GM12891 (cell line): ENCODE data around the gene GABRR2.
"Not testable (repeated sequence)": the region's sequence is repeated elsewhere in the genome, so short reads cannot be mapped to it uniquely, and the experiment has no call there.

Experiments
- DNase-seq: peaks from one replicate; pipeline ENCODE4 v3.0.0; 2011; ENCODE audit warnings: low spot score; ENCODE audit not compliant: insufficient read length
- FAIRE-seq: peaks from 2 replicates; lab custom pipeline; 2011; peaks lifted over from hg19 to GRCh38; lab: Jason Lieb, UNC
- PAX5 ChIP-seq: IDR thresholded peaks from 2 replicates; pipeline ENCODE4 v1.6.1; 2011; ENCODE audit warnings: low read length, moderate library complexity, mild to moderate bottlenecking; ENCODE audit not compliant: insufficient read depth, severe bottlenecking
- POLR2A ChIP-seq: IDR thresholded peaks from 2 replicates; pipeline ENCODE4 v1.6.1; 2011; ENCODE audit warnings: low read depth, low read length, control low read depth
- POLR2AphosphoS5 ChIP-seq: IDR thresholded peaks from 2 replicates; pipeline ENCODE4 v1.6.1; 2011; ENCODE audit warnings: low read depth, low read length, control low read depth
- POU2F2 ChIP-seq: IDR thresholded peaks from 2 replicates; pipeline ENCODE4 v1.6.1; 2011; ENCODE audit warnings: low read depth, mild to moderate bottlenecking, control low read depth, low read length, moderate library complexity
- SPI1 ChIP-seq: IDR thresholded peaks from 2 replicates; pipeline ENCODE4 v1.6.1; 2011; ENCODE audit warnings: low read depth, low read length, control low read depth
- TAF1 ChIP-seq: IDR thresholded peaks from 2 replicates; pipeline ENCODE4 v1.6.1; 2011; ENCODE audit warnings: low read depth, low read length, control low read depth

The GABRR2 gene

GRCh38 chr6:89244241-89244985 is 70.7 kb downstream of the GABRR2 start:
- DNase-seq (no peak), FAIRE-seq (peak; percentile 66)
- TF ChIP-seq POU2F2 (no peak), PAX5 (no peak), POLR2AphosphoS5 (no peak), POLR2A (no peak), TAF1 (no peak), SPI1 (no peak)

GRCh38 chr6:89243331-89243629 is 71.8 kb downstream of the GABRR2 start:
- FAIRE-seq (no peak), DNase-seq (no peak)
- TF ChIP-seq POU2F2 (no peak), POLR2AphosphoS5 (no peak), SPI1 (no peak), TAF1 (no peak), PAX5 (no peak), POLR2A (no peak)

GRCh38 chr6:89242574-89243330 is 72.3 kb downstream of the GABRR2 start:
- no peak for DNase-seq
- no peak for TF ChIP-seq SPI1
- TF ChIP-seq PAX5: no peak
- no peak for TF ChIP-seq POU2F2
- no peak for TF ChIP-seq POLR2AphosphoS5
- TF ChIP-seq POLR2A: no peak
- no peak for TF ChIP-seq TAF1
- peak; percentile 68 for FAIRE-seq

DNA sequence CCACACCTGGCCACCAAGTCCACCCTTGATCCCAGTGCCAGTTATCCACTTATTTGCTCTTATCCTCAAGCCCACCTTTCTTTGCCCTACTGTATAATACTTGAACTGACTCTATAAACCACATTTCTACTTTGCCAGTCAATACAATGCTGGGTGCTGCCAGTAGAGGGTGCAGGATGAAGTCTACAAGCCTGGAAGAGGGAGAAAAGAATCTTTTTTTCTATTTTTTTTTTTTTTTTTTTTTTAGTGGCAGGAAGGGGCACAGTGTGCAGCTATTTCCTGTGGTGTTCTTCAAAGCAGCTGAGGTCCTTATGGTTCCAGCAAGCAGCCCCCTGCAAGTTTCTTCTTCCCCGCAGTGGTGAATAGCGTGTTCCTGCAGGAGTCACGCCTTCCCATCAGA is 75.8 kb downstream of the GABRR2 start:
- TF ChIP-seq POU2F2: no peak
- TF ChIP-seq PAX5: no peak
- TF ChIP-seq POLR2A: no peak
- no peak for TF ChIP-seq SPI1
- TF ChIP-seq TAF1: no peak
- no peak for TF ChIP-seq POLR2AphosphoS5
- no peak for FAIRE-seq
- DNase-seq: no peak

- TF ChIP-seq PAX5: no peak
- no peak for TF ChIP-seq POLR2AphosphoS5
- no peak for TF ChIP-seq POLR2A
- no peak for TF ChIP-seq SPI1
- TF ChIP-seq POU2F2: no peak
- TF ChIP-seq TAF1: no peak
- DNase-seq (no peak), FAIRE-seq (no peak)
These were observed 77.9 kb downstream of the GABRR2 start for GRCh38 chr6:89237158-89237557.

DNA sequence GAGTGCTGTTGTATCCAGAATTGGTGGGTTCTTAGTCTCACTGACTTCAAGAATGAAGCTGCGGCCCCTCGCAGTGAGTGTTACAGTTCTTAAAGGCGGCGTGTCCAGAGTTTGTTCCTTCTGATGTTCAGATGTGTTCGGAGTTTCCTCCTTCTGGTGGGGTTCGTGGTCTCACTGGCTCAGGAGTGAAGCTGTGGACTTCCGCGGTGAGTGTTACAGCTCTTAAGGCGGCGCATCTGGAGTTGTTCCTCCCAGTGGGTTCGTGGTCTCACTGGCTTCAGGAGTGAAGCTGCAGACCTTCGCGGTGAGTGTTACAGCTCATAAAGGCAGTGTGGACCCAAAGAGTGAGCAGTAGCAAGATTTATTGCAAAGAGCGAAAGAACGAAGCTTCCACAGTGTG is 81.5 kb downstream of the GABRR2 start:
- not testable (repeated sequence) for FAIRE-seq, DNase-seq

DNA sequence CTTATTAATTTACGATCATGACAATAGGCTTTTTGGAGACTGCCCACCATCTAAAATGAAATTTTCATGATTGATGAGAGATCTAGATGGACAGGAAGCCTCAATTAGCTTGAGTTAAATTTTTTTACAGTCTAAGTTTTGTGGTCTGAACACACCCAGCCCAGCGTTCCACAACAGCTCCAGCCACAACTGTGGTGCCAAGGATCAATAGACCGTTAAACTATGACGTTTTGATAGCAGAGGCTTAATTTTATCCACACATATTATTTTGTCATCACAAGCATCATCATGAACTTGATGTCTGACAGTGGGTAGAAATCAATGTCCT is 92.4 kb downstream of the GABRR2 start:
- FAIRE-seq (no peak), DNase-seq (no peak)
- TF ChIP-seq PAX5: no peak
- TF ChIP-seq SPI1: no peak
- no peak for TF ChIP-seq TAF1
- no peak for TF ChIP-seq POU2F2
- TF ChIP-seq POLR2A: no peak
- TF ChIP-seq POLR2AphosphoS5: no peak

DNA sequence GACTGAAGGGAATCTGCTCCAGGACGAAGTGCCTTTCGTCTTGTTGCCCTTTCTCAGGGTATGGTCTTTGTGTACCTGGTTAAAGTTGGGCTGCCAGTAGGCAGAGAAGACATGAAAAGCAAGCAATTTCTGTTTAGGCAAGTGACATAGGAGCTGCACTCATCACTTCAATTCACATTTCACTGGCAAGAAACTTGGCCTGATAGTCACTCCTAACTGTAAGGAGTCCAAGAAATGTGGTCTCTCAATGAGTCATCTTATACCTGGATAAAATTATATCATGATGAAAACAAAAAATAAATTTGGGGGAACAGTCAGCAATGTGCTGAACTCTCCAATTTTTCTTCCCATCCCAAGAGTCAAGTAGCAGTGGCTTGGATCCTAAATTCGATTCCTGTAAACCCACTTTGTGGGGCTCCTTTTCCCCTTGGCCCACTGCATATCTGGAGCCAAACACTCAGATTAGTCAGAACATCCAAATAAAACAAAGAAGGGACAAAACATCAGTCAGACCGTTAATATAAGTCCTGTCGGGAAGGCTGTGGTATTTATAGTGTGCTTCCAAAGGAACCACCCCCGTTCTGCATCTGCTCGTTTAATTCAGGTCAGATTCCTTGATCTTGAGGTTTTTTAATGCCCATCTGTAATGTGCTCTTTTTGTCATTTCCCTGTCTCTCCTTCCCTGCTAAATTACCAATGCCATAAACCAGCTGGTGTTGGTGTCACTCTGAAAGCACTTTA is 93.0 kb downstream of the GABRR2 start:
- FAIRE-seq (no peak), DNase-seq (no peak)
- TF ChIP-seq POLR2A (no peak), POLR2AphosphoS5 (no peak), SPI1 (no peak), PAX5 (no peak), TAF1 (no peak), POU2F2 (no peak)

- TF ChIP-seq POLR2AphosphoS5 (no peak), PAX5 (no peak), POU2F2 (no peak), POLR2A (no peak), SPI1 (no peak), TAF1 (no peak)
- no peak for FAIRE-seq
- DNase-seq: no peak
These were observed 94.0 kb downstream of the GABRR2 start for GRCh38 chr6:89221129-89221528.
